LNCaP clone FGC (cell line): ENCODE data around the gene PLXNA2.

Source experiments
- DNase-seq: peaks from one replicate; pipeline ENCODE4 v3.0.0-alpha.2; 2011; ENCODE audit warnings: low read depth
- H3K4me3 ChIP-seq: 2 replicates; pipeline ENCODE4 v1.5.1; 2011; ENCODE audit warnings: mild to moderate bottlenecking, low read depth, low read length, control low read depth
- TF ChIP-seq, protein P1 (sequence below): IDR thresholded peaks from 2 replicates; pipeline ENCODE4 v1.5.1; 2012; ENCODE audit warnings: mild to moderate bottlenecking; ENCODE audit not compliant: control insufficient read depth, insufficient read depth; ENCODE audit errors: extremely low read depth

The PLXNA2 gene

DNA sequence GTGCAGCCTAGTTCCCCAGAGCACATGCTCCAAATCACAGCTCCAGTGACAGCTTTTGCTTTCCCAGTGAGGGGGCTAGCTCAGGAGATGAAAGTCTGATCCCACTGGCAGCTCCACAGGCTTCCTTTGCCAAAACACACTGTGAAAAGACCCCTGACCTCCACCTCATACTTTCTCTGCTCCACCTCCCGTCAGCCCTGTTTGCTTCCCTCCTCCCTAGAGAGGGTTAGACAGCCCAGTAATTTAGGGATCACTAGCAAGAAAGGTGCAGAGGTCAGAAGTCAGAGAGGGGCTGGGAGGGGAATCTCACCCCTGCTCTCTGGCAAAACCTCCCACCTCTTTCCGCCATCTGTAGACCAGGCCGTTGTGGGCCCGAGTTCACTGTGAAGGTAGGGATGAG lies 62.8 kb downstream of the PLXNA2 start:
- no peak overlapping the region for H3K4me3 ChIP-seq
- DNase-seq, result no peak
- TF ChIP-seq, protein P1, sequence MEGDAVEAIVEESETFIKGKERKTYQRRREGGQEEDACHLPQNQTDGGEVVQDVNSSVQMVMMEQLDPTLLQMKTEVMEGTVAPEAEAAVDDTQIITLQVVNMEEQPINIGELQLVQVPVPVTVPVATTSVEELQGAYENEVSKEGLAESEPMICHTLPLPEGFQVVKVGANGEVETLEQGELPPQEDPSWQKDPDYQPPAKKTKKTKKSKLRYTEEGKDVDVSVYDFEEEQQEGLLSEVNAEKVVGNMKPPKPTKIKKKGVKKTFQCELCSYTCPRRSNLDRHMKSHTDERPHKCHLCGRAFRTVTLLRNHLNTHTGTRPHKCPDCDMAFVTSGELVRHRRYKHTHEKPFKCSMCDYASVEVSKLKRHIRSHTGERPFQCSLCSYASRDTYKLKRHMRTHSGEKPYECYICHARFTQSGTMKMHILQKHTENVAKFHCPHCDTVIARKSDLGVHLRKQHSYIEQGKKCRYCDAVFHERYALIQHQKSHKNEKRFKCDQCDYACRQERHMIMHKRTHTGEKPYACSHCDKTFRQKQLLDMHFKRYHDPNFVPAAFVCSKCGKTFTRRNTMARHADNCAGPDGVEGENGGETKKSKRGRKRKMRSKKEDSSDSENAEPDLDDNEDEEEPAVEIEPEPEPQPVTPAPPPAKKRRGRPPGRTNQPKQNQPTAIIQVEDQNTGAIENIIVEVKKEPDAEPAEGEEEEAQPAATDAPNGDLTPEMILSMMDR, result no peak

DNA sequence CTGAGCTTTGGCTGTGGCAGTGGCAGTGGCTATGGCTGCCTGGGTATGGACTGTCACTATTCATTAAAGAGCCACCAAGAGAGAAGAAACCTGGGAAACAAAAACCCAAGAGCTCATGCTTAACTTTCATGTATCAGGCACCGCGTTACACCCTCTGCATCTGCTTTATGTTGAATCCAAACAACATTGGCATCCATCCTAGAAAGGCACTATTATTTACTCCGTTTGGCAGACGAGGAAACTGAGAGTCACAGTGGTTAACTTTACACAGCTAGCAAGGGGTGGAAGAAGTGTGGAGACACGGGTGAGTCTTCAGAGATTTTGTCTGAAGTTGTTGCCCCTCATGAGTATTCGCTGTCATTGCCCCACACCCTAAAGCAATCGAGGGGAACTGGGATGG lies 63.8 kb downstream of the PLXNA2 start:
- no peak overlapping the region for H3K4me3 ChIP-seq
- TF ChIP-seq, protein P1, result no peak
- no peak for DNase-seq

DNA sequence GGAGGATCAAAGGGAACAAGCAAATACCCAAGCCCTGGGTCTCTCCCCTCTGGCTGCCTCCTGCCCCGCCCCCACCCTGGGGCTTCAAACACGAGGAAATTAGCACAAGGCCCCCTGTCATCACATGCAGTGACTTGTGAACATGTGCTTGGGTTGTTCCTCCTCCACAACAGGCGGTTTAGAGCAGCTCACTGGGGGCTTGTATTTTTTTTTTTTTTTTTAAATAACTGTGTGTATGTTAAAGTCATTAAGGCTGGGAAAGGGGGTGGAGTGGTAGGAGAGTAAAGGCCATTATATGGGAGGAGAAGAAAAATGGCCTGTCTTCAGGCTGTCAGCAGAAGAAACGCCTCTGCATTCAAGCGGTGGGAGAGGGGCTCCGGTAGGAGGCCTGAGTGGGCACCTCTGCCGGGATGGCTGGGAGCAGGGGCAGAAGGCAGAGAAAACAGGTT lies 64.2 kb downstream of the PLXNA2 start:
- H3K4me3 ChIP-seq, result no peak overlapping the region
- no peak for DNase-seq
- TF ChIP-seq, protein P1, result no peak

DNA sequence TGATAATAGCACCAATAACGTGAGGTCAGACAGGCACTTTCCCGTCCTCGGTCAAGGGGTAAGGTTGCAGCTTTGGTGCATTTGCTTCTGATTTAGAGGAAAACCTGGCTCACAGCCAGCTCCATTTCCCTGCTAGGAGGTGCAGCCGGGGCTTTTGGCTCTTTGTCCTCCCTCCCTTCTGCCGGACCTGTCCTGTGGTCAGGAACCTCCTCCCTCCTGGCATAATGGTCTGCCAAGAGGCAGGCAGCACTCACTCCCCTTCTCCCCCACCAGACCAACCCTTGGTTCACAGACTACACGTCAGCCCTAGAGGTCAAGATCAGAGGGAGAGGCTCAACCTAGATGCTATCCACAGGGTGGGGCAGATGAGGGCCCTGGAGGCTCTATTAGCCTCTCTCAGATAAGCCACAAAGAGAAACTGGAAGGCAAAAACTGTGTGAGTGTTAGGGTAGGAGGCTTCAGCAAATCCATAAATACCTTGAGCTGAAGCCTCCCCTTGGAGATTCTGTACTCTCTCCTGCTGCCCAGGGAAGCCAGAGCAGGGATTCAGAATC lies 64.8 kb downstream of the PLXNA2 start:
- DNase-seq, result no peak
- no peak overlapping the region for H3K4me3 ChIP-seq
- TF ChIP-seq, protein P1, result no peak

DNA sequence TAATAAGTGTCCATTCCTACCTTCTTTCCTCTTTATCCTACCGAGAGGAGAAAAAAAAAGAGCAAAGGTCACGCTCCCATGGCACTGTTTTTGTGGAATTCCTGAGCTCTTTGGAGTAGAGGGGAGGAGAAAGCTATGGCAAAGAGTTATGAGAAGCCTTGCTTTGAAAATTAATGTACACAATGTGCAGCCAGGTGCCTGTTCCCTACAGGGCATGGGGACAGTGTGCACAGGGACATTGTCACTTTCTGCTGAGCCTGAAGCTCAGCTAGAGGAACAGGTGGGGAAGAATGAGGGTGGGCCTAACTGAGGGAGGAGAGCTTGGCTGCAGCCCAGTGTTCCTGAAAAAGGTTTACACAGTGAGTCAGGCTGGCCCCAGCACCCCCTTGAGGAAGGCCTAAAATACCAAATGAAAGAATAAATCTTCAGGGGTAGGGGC lies 66.1 kb downstream of the PLXNA2 start:
- TF ChIP-seq, protein P1, result no peak
- no peak for DNase-seq
- H3K4me3 ChIP-seq, result no peak overlapping the region

DNA sequence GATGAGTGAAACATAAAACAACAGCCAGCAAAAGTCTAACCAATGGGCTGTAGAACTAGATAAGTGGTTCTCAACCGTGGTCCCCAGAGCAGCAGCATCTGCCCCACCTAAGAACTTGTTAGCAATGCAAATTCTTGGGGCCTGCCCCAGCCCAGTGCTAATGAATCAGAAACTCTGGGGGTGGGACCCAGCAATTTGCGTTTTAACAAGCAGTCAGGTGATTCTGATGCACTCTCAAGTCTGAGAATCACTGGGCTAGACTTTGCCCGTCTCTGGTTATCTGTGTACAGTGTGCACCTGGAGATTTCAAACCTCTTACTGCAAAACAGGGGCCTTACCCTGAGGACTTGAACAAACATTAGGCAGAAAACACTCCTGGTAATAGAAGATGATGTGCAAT lies 66.5 kb downstream of the PLXNA2 start:
- no peak overlapping the region for H3K4me3 ChIP-seq
- TF ChIP-seq, protein P1, result no peak
- DNase-seq, result no peak

DNA sequence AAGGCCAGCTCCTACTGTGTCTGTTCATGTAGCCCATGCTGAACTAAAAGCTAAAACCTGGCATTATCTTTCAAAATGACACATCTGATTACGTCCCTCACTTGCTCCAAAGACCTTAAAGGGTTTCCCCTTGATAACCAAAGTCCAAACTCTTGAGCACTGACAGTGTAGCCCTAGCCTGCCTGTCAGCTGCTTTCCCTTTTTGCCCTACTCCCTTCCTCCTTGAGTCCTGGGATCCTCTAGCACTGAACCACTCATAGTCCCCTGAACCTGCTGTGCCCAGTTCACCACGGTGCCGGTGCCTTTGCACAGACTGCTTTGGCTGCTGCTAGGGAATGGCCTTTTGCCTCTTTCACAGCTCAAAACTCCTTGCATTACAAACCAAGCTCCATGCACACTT lies 67.5 kb downstream of the PLXNA2 start:
- no peak for DNase-seq
- no peak overlapping the region for H3K4me3 ChIP-seq
- TF ChIP-seq, protein P1, result no peak
